ENCODE data around the gene DNER. TPM values are rescaled to one million over a fixed set of nuclear protein-coding genes. Genes with fewer than 3 reads are reported as not detected.
"Not testable (repeated sequence)": the region's sequence is repeated elsewhere in the genome, so short reads cannot be mapped to it uniquely, and the experiment has no call there.

Gene DNER
- total and polyA plus RNA-seq, 2 donors (not counting 1 experiment from before 2014, with no cell fraction given) = not detected

GRCh38 chr2:229376866-229377265 is 337.5 kb downstream of the DNER start:
- ATAC-seq (ENCODE audit: low read depth) = no peak

GRCh38 chr2:229375251-229375650 is 339.1 kb downstream of the DNER start:
- Histone ChIP-seq H3K79me2 (ENCODE audit: control insufficient read depth, insufficient read depth, low read length) (no peaks in the 10 kb centered on the region), H2AFZ (ENCODE audit: insufficient read depth, low read depth, low read length, poor library complexity, severe bottlenecking) (no peak overlapping the region), H3K4me1 (ENCODE audit: control insufficient read depth in 2 of 2, insufficient read depth in 2 of 2, low read length in 2 of 2) (no peaks in the 10 kb centered on the region), H3K27me3 (replicated peaks in 1 of 4; ENCODE audit: control extremely low read depth in 1 of 4, control insufficient read depth in 3 of 4, insufficient read depth in 4 of 4, low read length in 3 of 4) (peaks cover 0 to 7% (median 0%) of the 10 kb centered on the region in 4 experiments), H3K27ac (ENCODE audit: low read length in 2 of 2) (no peak overlapping the region), H3K36me3 (replicated peaks in 1 of 2; ENCODE audit: control extremely low read depth in 1 of 2, control insufficient read depth in 1 of 2, extremely low read depth in 1 of 2, insufficient read depth in 2 of 2, low read length in 1 of 2) (no peaks in the 10 kb centered on the region), H3K4me2 (replicated peaks; ENCODE audit: low read depth, low read length, poor library complexity, severe bottlenecking) (no peak overlapping the region), H4K20me1 (ENCODE audit: control insufficient read depth, insufficient read depth, low read length, poor library complexity, severe bottlenecking) (no peaks in the 10 kb centered on the region), H3K9ac (ENCODE audit: low read length) (no peak overlapping the region), H3K9me3 (ENCODE audit: control extremely low read depth in 1 of 3, control insufficient read depth in 2 of 3, insufficient read depth in 1 of 3, low read length in 2 of 3) (no peaks in the 10 kb centered on the region), H3K4me3 (ENCODE audit: control extremely low read depth in 1 of 5, extremely low read depth in 1 of 5, insufficient read depth in 1 of 5, low read depth in 2 of 5, low read length in 4 of 5) (no peak overlapping the region)
- ATAC-seq (ENCODE audit: low read depth) = no peak
- Mint-ChIP-seq H3K27me3 (no peaks in the 10 kb centered on the region), H3K4me1 (no peaks in the 10 kb centered on the region), H3K9me3 (ENCODE audit: insufficient read depth) (no peaks in the 10 kb centered on the region), H3K4me3 (no peak overlapping the region), H3K27ac (no peak overlapping the region)
- no peak for DNase-seq
- POLR2A ChIA-PET = no interaction called here
- TF ChIP-seq EZH2 (IDR thresholded peaks at IDR 0.05; ENCODE audit: borderline replicate concordance, insufficient read depth, low read depth, low read length, poor library complexity, severe bottlenecking) (no peak), CTCF (IDR thresholded peaks at IDR 0.05) (no peak)
- intact Hi-C loops (cut with micrococcal nuclease) = no loop called here
- CTCF ChIA-PET = no interaction called here

More at GRCh38 chr2:229376866-229377265, 337.5 kb downstream of the DNER start:
- H3K4me1 Mint-ChIP-seq = no peaks in the 10 kb centered on the region
- WGBS (ENCODE audit: insufficient coverage) = 80% methylated on average over 1 of the region's 1 CpG
- H3K27ac ChIP-seq (ENCODE audit: low read length in 2 of 2) = no peak overlapping the region
- H3K4me3 ChIP-seq (ENCODE audit: control extremely low read depth in 1 of 5, extremely low read depth in 1 of 5, insufficient read depth in 1 of 5, low read depth in 2 of 5, low read length in 4 of 5) = no peak overlapping the region
- ChIA-PET POLR2A (no interaction called here), CTCF (no interaction called here)
- H3K4me2 ChIP-seq (replicated peaks; ENCODE audit: low read depth, low read length, poor library complexity, severe bottlenecking) = no peak overlapping the region
- H3K4me1 ChIP-seq (ENCODE audit: control insufficient read depth in 2 of 2, insufficient read depth in 2 of 2, low read length in 2 of 2) = no peaks in the 10 kb centered on the region
- no peak overlapping the region for H3K9ac ChIP-seq (ENCODE audit: low read length)
- intact Hi-C loops (cut with micrococcal nuclease) = no loop called here
- H3K9me3 Mint-ChIP-seq (ENCODE audit: insufficient read depth) = no peaks in the 10 kb centered on the region
- no peaks in the 10 kb centered on the region for H3K27me3 Mint-ChIP-seq
- TF ChIP-seq EZH2 (IDR thresholded peaks at IDR 0.05; ENCODE audit: borderline replicate concordance, insufficient read depth, low read depth, low read length, poor library complexity, severe bottlenecking) = no peak
- no peak for TF ChIP-seq CTCF (IDR thresholded peaks at IDR 0.05)
- H4K20me1 ChIP-seq (ENCODE audit: control insufficient read depth, insufficient read depth, low read length, poor library complexity, severe bottlenecking) = no peaks in the 10 kb centered on the region
- no peak overlapping the region for H3K4me3 Mint-ChIP-seq
- peaks cover 0 to 10% (median 0%) of the 10 kb centered on the region in 3 donors for H3K9me3 ChIP-seq (ENCODE audit: control extremely low read depth in 1 of 3, control insufficient read depth in 2 of 3, insufficient read depth in 1 of 3, low read length in 2 of 3)
- H3K27me3 ChIP-seq (replicated peaks in 1 of 4; ENCODE audit: control extremely low read depth in 1 of 4, control insufficient read depth in 3 of 4, insufficient read depth in 4 of 4, low read length in 3 of 4) = peaks cover 0 to 7% (median 0%) of the 10 kb centered on the region in 4 experiments
- no peaks in the 10 kb centered on the region for H3K36me3 ChIP-seq (replicated peaks in 1 of 2; ENCODE audit: control extremely low read depth in 1 of 2, control insufficient read depth in 1 of 2, extremely low read depth in 1 of 2, insufficient read depth in 2 of 2, low read length in 1 of 2)
- H3K79me2 ChIP-seq (ENCODE audit: control insufficient read depth, insufficient read depth, low read length) = no peaks in the 10 kb centered on the region
- no peak for DNase-seq
- no peak overlapping the region for H2AFZ ChIP-seq (ENCODE audit: insufficient read depth, low read depth, low read length, poor library complexity, severe bottlenecking)
- H3K27ac Mint-ChIP-seq = no peak overlapping the region

GRCh38 chr2:229373311-229373710 is 341.0 kb downstream of the DNER start:
- H3K4me3 Mint-ChIP-seq; H3K9ac ChIP-seq (ENCODE audit: low read length); H3K27me3 Mint-ChIP-seq; CTCF ChIA-PET; H3K4me3 ChIP-seq (ENCODE audit: control extremely low read depth in 1 of 5, extremely low read depth in 1 of 5, insufficient read depth in 1 of 5, low read depth in 2 of 5, low read length in 4 of 5); intact Hi-C loops (cut with micrococcal nuclease); H3K9me3 ChIP-seq (ENCODE audit: control extremely low read depth in 1 of 3, control insufficient read depth in 2 of 3, insufficient read depth in 1 of 3, low read length in 2 of 3); DNase-seq; H3K27ac Mint-ChIP-seq; ATAC-seq (ENCODE audit: low read depth); H3K9me3 Mint-ChIP-seq (ENCODE audit: insufficient read depth); H3K4me1 Mint-ChIP-seq; H3K36me3 ChIP-seq (replicated peaks in 1 of 2; ENCODE audit: control extremely low read depth in 1 of 2, control insufficient read depth in 1 of 2, extremely low read depth in 1 of 2, insufficient read depth in 2 of 2, low read length in 1 of 2); H3K4me2 ChIP-seq (replicated peaks; ENCODE audit: low read depth, low read length, poor library complexity, severe bottlenecking); H3K27ac ChIP-seq (ENCODE audit: low read length in 2 of 2); H4K20me1 ChIP-seq (ENCODE audit: control insufficient read depth, insufficient read depth, low read length, poor library complexity, severe bottlenecking); H3K4me1 ChIP-seq (ENCODE audit: control insufficient read depth in 2 of 2, insufficient read depth in 2 of 2, low read length in 2 of 2); H2AFZ ChIP-seq (ENCODE audit: insufficient read depth, low read depth, low read length, poor library complexity, severe bottlenecking); H3K27me3 ChIP-seq (replicated peaks in 1 of 4; ENCODE audit: control extremely low read depth in 1 of 4, control insufficient read depth in 3 of 4, insufficient read depth in 4 of 4, low read length in 3 of 4); POLR2A ChIA-PET; H3K79me2 ChIP-seq (ENCODE audit: control insufficient read depth, insufficient read depth, low read length): not testable (repeated sequence)
- WGBS (ENCODE audit: insufficient coverage) = no CpG with 5 or more reads among the region's 4 CpGs
